GM11168 (cell line): ENCODE results near the gene SULT1C3.
"Not testable (repeated sequence)": the region's sequence is repeated elsewhere in the genome, so short reads cannot be mapped to it uniquely, and the experiment has no call there.

ENCODE experiments used
- in situ Hi-C: fragments of 300-500 bp; cut with MboI; formaldehyde crosslinking; loops from one replicate; pipeline ENCODE4 v1.12.0; 2022; ENCODE audit warnings: low sequenced_read_pairs; ENCODE audit not compliant: unreplicated experiment

The SULT1C3 gene

DNA sequence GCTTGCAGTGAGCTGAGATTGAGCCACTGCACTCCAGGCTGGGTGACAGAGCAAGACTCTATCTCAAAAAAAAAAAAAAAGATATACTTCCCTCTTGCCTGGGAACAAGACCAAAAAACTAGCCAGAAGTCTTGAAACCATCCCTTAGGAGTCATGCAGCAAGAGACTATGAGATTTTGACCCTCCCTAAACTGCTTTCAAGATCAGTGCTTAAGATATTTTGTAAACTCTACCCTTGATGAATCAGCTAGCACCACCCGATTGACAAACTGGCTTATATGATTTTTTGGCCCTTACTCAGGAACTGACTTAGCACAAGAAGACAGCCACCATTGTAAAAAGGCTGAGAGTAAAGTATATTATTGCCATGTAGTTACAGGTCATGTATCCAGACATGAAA lies 3.8 kb downstream of the SULT1C3 start:
- in situ Hi-C loops, result no loop called here

DNA sequence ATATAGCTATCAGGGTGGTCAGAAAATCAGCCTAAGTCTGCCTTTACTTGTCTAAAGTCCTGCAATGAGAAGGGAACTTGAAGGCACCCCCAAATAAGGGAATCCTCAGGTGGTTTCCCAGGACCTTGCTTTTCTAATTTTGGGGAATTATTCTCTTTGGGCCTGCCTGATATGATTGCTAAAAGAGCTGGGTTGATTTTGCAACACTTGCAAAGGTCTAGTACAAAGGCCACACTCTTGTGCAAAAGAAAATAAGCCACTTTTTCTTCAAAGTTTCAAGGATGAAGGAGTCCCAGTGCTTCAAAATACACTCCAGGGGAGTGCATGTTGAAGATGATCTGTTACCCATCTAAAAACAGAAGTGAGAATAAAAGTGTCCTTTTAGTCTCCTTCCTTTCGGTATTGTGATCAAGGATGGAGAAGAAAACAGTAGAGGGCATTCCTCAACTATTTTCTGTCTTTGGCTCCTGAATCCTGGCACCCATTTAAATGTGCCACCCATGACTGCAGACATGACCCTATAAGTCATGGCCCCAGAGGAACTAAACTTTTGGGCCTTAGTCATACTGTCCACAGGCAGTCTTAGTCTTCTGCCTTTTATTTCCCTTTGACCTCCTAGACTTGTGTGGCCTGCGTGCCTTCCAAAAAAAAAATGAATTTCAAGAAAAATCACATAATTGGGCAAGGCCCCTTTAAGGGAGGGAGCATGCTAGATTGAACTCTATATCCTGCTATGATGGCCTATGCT lies 5.1 kb downstream of the SULT1C3 start:
- in situ Hi-C loops, result no loop called here

DNA sequence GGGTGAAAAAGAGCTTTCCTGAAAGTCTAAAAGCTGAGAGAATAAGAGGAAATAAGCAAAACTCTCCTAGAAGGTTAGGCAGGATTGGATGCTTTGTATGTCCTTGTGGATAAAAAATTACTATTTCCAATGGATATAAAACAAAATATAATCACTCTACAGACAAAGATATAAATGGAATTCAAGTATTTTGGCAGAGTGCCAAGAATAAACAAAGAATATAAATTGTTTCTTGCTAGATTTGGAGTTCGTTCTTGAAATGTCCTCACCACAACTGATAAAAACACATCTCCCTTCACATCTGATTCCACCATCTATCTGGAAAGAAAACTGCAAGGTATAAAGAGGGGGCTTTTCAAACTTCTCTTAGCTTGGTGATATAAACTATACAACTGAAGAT lies 13.3 kb downstream of the SULT1C3 start:
- in situ Hi-C loops, result no loop called here

DNA sequence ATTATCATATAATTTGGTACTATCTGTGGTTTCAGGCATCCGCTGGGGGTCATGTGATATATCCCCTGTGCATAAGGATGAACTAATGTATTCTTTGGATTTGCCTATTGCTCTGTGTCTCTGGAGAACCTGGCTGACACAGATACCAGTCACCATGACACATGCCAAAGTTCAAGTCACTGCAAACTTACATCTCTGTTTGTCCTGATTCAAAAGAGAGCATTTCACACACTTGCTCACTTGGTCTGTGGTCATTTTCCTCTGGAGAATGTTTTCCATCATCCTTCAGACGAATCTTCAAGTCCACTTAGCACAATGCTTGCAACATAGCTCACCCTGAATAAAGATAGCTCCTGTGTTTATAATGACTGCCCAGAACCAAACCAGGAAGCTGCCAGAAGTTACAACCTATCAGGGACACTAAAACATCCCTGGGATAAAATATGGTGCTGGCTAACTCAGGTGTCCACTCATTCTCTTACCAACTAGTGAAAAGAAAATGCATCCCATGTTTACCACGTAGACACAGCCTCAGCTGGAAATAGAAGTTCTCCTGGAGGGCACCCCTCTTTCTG lies 18.1 kb downstream of the SULT1C3 start:
- in situ Hi-C loops, result no loop called here

DNA sequence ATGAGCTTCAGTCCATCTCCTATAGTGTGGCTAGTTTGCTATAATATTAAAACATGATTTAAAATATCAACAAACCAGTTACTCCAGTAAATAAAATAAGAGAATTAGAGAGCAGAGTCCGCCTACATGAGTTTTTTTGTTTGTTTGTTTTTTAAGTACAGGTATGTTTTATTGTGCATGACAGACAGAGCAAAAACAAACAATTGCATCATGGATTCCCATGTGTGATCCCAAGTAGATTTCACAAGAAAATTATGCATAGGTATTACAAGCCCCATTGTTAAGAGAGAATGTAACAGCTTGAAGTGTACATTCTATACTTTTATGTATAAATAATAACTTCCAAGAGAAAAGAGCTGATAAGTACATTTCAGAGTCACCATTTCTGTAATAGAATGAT lies 21.0 kb downstream of the SULT1C3 start:
- in situ Hi-C loops, result no loop called here

DNA sequence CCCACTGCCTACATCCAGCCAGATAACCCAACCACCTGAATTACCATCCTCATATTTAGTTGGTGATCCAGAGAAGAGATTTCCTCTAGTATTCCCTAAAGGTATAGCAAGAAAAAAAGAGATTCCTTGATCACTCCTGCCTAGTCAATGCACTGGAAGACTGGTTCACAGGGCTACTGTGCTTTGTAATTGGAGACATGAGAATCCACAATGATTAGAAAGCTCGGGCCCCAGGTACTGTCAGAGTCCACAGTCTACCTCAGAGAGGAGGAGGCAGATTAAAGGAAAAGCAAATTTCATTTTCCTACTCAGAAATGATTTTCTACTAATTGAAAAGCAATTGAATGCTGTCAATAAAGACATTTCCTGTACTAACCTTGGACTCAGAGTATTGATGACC lies 22.3 kb downstream of the SULT1C3 start:
- in situ Hi-C loops, result no loop called here

DNA sequence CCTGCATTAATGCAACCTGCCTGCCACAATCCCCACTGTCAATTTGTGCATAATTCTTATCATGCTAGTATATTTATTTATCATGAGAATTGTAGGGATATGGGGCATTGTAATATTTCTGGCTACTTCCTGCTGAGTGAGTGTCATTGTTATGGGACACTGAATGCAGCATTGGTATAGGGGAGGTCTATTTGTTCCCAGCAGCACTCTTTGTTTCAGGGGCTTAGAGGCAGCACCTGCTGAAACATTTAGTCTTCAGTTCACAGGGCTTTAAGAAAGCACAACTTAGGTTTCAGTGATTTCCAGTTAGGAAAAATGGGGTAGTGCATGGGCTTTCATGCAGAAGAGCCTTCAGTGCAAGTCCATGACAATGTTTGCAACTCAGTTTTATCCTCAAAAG lies 23.6 kb downstream of the SULT1C3 start:
- in situ Hi-C loops, result no loop called here

DNA sequence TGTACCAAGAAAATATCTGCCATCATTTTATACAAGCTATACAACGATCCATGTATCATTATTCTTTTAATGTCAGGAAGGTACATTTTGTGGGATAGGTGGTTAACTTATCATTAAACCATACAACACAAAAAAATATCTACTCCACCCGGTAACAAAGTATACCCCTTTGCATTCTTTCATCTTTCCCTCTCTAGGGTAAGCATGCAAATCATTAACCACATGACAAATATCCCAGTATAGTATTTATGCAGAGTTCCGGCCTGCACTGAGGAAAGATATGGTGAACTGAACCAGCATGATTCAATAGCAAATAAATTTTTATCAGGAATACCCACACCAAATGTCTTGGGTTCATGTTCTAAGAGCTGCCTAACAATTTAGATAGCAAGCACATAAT lies 26.4 kb downstream of the SULT1C3 start:
- in situ Hi-C loops, result no loop called here

DNA sequence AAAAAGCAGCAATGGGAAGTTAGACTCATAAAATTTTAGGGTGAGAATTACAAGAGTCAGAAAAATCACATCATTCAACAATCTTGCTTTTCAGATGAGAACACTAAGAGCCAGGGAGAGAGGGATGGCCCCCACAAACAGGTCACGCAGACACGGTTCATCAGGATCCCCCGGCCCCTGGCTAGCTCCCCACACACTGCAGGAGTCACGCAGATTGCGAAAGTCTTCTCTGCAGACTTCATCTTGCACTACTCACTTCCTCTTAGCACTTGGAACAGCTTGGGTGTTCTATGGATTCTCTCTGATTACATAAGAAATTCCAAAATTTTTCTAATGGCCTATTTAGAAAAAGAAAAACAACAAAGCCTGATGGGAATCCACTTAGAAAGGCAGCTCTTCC lies 27.3 kb downstream of the SULT1C3 start:
- in situ Hi-C loops, result no loop called here

DNA sequence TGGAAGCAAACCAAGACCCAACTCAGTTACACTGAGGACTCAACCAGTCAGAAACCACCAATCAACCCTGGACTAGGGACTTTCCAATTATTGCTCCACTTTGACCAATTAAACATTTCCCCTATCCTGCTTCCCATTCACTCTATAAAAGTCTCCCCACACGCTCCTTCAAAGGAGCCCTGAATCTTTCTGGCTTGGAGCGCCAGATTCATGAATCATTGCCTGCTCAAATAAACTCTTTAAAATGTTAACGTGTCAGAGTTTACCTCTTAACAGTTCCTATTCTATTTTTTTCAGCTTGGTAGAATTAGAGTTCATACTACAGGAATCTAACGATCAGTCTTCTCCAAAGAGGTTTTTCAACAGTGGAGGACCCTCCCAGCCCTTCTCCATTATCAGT lies 28.2 kb downstream of the SULT1C3 start:
- in situ Hi-C loops, result no loop called here

DNA sequence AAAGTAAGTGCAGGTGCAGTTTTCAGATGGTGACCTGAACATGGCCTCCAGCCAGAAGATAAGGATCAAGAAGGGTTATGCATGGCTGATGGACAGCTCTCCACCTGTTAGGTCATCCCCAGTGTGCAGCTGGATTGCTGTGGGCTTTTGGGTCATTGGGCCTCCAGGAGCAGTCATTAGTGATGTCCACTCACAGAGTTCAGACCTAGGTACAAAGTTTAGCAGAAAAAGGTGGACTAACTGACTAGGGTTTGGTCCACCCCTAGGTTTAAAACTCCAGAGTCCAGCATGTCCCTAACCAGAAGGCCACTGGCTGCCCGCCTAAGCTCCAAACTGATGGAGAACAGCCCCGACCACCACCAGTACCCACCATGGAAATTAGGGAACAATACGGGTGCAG lies 30.6 kb downstream of the SULT1C3 start:
- in situ Hi-C loops, result no loop called here

DNA sequence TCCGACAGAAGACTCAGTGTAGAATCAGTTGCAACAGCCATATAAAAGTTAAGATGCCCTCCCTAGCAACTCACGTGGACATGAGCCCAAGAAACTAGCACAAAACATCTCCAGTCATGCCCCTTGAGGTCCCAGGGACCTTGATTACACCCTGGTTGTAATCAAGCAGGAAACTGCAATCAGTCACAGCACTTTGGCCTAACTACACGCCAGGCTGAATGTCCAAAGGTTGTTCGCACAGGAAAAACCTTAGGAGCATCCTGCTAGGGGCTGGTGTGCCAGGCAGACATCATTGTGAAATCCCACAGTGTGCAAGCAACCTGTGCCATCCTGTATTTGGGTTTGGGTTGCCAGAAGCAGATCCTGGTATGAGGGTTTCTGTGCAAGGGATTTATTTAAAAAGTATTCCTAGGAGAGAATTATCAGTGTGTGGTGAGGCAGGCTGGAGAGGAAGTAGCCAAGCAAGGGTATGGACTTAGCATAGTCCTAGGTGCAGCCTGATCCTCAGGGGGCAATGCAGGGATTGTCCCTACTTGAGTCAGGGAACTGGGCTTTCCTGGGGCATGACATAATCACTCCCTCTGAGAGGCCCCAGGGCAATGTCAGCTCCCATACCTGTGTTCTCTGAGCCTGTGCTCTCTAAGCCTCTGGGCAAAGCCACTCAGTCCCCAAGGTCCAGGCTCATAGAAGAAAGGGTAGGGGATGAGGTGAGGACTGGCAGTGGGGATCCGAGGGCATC lies 31.2 kb downstream of the SULT1C3 start:
- in situ Hi-C loops, result no loop called here

DNA sequence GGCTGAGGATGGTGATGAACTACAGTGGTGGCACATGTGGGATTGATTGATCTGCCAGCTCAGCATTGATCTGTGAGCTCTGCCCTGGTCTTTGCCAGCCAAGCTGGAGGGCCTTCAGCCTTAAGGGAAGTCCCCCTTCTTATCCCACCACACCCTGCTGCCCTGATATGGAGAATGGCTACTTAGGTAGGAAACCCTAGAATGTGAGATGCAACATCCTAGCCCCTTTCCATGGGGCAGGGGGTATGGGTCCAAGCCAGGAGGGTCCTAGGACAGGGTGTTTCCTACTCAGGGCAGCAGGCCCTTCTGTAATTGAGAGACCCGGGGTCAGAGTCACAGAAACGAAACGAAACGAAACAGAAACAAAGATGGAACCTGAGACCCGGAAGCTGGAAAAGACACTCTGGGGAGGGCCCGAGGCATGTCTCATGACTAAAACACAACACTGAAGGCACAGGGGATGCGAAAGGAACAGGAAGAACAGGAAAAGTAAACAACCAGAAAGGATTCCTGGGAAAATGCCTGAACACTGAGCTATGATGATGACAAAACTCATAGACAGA lies 32.0 kb downstream of the SULT1C3 start:
- in situ Hi-C loops, result no loop called here

DNA sequence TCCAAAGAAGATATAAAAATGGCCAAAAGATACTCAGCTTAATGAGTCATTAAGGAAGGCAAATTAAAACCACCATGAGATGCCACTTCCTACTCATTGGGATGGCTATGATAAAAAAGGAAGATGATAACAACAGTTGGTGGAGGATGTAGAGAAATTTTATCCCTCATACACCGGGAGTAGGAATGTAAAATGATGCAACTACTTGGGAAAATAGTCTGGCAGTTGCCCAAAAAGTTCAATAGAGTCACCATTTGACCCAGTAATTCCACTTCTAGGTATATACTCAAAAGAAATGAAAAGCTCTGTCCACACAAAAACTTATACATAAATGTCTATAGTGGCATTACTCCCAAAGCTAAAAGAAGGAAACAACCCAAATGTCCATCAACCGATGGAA lies 38.9 kb downstream of the SULT1C3 start:
- in situ Hi-C loops, result no loop called here

DNA sequence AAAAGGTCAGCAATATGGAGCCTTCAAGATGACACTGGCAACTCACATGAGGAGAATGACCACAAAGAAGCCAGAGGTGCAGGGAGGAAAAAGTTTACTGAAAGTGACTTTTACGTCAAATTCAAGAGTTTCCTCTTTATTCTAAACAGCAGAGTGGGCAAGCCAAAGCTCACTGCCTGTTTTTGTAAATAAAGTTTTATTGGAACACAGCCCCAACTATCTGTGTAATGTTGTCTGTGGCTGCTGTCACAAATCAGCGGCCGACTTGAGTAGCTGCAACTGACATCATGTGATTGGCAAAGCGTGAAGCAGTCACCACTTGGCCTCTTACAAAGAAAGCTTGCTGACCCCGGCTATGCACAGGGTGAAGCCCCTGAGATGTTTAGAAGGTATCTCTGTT lies 39.7 kb downstream of the SULT1C3 start:
- in situ Hi-C loops, result no loop called here

DNA sequence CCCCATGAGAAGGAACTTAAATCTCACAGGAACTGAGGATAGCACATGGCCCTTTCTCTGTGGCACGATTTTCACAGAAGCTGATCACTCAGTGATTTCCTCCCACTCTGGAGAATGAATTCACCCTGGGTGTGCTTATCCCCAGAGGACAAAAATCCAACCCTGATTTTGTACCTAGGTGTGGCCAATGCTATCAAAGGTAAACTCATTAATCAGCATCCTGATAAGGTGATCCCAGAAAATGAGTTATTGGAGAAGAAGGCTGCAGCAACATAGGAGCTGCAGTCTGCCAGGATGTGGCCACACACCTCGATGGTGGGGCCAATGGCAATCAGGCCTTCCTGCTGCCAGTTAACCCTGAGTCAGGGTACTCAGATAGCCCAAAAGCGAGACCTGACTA lies 40.7 kb downstream of the SULT1C3 start:
- in situ Hi-C loops, result no loop called here

DNA sequence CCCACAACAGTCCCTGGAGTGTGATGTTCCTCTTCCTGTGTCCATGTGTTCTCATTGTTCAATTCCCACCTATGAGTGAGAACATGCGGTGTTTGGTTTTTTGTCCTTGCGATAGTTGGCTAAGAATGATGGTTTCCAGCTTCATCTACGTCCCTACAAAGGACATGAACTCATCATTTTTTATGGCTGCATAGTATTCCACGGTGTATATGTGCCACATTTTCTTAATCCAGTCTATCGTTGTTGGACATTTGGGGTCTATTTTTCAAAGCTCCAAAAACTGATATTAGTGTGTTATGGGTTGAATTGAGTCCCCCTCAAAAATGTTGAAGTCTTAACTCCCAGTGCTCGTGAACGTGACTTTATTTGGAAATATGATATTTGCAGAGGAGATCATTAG lies 44.8 kb downstream of the SULT1C3 start:
- in situ Hi-C loops, result not testable (repeated sequence)

DNA sequence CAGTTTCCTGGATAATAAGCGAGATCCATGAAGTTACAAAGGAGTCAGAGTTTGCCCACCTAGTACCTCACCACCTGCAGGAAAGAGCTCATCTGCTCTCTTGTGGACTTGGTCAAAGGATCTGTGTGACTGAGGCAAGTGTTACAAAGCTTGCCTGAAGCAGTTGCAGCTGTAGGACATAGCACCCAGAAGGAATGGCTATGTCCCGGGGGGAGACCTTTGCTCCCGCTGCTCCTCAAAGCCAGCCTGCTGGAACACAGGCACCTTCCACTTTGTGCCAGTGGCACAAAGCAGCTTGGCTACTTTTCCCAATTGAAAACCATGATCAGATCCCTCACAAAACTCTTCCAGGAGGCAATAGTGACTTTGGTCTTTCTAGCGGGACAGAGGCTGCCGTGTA lies 45.8 kb downstream of the SULT1C3 start:
- in situ Hi-C loops, result no loop called here

DNA sequence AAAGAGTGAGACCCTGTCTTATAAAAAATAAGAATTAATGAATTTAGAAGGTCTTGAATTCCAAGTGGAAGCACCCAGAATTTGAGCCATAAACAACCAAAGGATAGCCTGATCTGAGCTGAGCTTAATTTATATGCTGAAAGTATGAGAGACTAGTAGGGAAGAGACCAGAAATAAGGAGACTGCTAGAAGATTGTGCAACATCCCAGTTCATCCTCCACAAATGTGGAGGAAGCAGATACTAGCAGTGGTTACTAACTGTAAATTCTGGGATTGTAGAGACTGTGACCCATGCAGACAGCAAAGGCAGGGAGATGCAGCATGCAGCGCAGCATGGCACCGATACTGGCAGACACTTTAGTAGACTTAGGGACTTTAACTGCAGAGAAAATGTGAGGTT lies 47.4 kb downstream of the SULT1C3 start:
- in situ Hi-C loops, result no loop called here

DNA sequence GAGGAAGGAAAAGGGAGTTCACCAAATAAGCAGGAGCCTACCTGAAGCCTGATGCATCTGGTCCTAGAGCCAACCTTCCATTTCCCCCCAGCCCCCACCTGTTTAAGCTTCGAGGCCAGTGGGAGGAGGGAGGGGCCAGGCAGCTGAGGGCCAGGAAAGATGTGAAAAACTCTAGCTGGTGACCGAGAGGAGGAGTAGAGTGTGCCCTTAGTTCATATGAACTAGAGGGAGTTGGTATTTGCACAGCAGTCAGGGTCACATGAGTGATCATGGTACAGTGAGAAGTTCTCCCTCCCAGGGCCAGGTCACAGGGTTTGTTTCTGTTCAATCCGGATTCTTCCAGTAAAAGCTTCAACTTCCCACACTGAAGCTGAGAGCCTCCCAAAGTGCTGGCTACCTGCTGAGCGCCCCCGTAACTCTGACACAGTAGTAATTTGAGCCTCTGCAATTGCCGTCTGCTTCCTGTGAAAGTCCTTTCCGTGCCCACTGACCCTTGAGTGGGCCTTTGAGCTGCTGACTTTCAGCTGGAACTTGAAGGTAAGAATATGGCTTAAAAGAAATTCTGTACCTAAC lies 48.9 kb downstream of the SULT1C3 start, which contains the start of gene SULT1C2:
SULT1C2 (plus strand) TSS at position 362 of the 573 bp plus-strand sequence. CDS start 4,773 bp downstream, outside the sequence.
- in situ Hi-C loops, result no loop called here

DNA sequence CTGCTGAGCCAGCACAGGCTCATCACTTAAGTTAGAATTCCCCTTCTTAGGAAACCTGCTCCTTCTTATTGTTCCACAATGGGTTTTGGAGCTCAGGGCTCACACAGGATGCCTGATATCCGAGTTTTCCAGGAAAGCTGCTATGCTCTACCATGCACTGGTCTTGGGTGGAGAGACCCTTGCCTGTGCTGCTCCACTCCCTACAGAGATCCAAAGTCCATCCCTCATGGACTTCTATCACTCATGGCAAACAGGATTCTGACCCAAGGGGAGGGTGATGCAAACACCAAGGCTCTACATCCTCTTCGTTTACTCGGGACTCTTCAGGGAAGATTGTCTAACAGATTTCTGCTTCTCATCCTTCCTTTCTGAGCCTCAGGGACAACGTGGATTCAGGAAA lies 54.1 kb downstream of the SULT1C3 start:
- in situ Hi-C loops, result no loop called here
